GM19099 (cell line): ENCODE data around the gene OR10A6.

ENCODE experiments used
- POLR2A ChIP-seq: IDR thresholded peaks from 3 replicates; pipeline ENCODE4 v1.6.1; 2011; ENCODE audit warnings: low read depth; ENCODE audit not compliant: insufficient read length; ENCODE audit errors: extremely low read depth

OR10A6 gene

GRCh38 chr11:7899418-7899817, 31.6 kb downstream of the OR10A6 start:
- no peak for TF ChIP-seq POLR2A

GRCh38 chr11:7898666-7899283, 32.3 kb downstream of the OR10A6 start:
- no peak for TF ChIP-seq POLR2A

- no peak for TF ChIP-seq POLR2A
Observed at GRCh38 chr11:7896009-7896785, 34.9 kb downstream of the OR10A6 start.

- no peak for TF ChIP-seq POLR2A
Observed at GRCh38 chr11:7894251-7894650, 36.8 kb downstream of the OR10A6 start.

GRCh38 chr11:7893796-7894195, 37.3 kb downstream of the OR10A6 start:
- TF ChIP-seq POLR2A, result no peak

- TF ChIP-seq POLR2A, result no peak
Observed at GRCh38 chr11:7892840-7893254, 38.2 kb downstream of the OR10A6 start.

- no peak for TF ChIP-seq POLR2A
Observed at GRCh38 chr11:7892059-7892699, 38.9 kb downstream of the OR10A6 start.

- TF ChIP-seq POLR2A, result no peak
Observed at GRCh38 chr11:7890417-7891172, 40.5 kb downstream of the OR10A6 start.

GRCh38 chr11:7889985-7890384, 41.1 kb downstream of the OR10A6 start:
- TF ChIP-seq POLR2A, result no peak

- TF ChIP-seq POLR2A, result no peak
Observed at GRCh38 chr11:7882860-7883259, 48.2 kb downstream of the OR10A6 start.
